ACHN (cell line): Measurements from ENCODE around the gene HOXC9.

Experiments used
- DNase-seq: peaks from one replicate; pipeline ENCODE4 v3.0.0-alpha.2; 2015
- in situ Hi-C: cut with HindIII; loops from 2 replicates; pipeline ENCODE4 v1.10.0; 2017; ENCODE audit warnings: low sequenced_read_pairs, low pct_ligation_motif_present, low pct_unique_long_range_greater_than_20kb

HOXC9 gene

GRCh38 chr12:53984901-53985691 is 14.9 kb upstream of the HOXC9 start, which contains the start of gene HOXC10:
HOXC10 (plus strand) TSS chr12:53985146; CDS start chr12:53985260, 114 bp downstream.
- DNase-seq: peak; percentile 99
- in situ Hi-C loops: no loop called here

GRCh38 chr12:53985692-53985993 is 14.3 kb upstream of the HOXC9 start:
- DNase-seq: no peak
- in situ Hi-C loops: no loop called here

GRCh38 chr12:53985994-53986685 is 13.8 kb upstream of the HOXC9 start:
- in situ Hi-C loops: no loop called here
- DNase-seq: peak; percentile 73

GRCh38 chr12:53986686-53987483 is 13.1 kb upstream of the HOXC9 start:
- in situ Hi-C loops: no loop called here

GRCh38 chr12:53987787-53988230 is 12.2 kb upstream of the HOXC9 start:
- in situ Hi-C loops: no loop called here
- DNase-seq: no peak

More at GRCh38 chr12:53986686-53987483, 13.1 kb upstream of the HOXC9 start:
- no peak for DNase-seq

- no peak for DNase-seq
- in situ Hi-C loops: no loop called here
Measured at GRCh38 chr12:53988541-53989226, 11.3 kb upstream of the HOXC9 start.

- in situ Hi-C loops: no loop called here
- DNase-seq: peak; percentile 44
Measured at GRCh38 chr12:53989227-53990113, 10.5 kb upstream of the HOXC9 start.

GRCh38 chr12:53990311-53991076 is 9.5 kb upstream of the HOXC9 start:
- DNase-seq: no peak
- in situ Hi-C loops: no loop called here

- no peak for DNase-seq
- in situ Hi-C loops: no loop called here
Measured at GRCh38 chr12:53991077-53991460, 8.9 kb upstream of the HOXC9 start.

- in situ Hi-C loops: no loop called here
- no peak for DNase-seq
Measured at GRCh38 chr12:53992377-53992889, 7.5 kb upstream of the HOXC9 start.

- in situ Hi-C loops: no loop called here
- DNase-seq: no peak
Measured at GRCh38 chr12:53993162-53994008, 6.6 kb upstream of the HOXC9 start.

- in situ Hi-C loops: no loop called here
- DNase-seq: no peak
Measured at GRCh38 chr12:53994009-53994263, 6.0 kb upstream of the HOXC9 start.

GRCh38 chr12:53994264-53995001 is 5.5 kb upstream of the HOXC9 start:
- peak; percentile 46 for DNase-seq
- in situ Hi-C loops: no loop called here

- in situ Hi-C loops: no loop called here
- DNase-seq: peak; percentile 65
Measured at GRCh38 chr12:53995002-53995377, 5.0 kb upstream of the HOXC9 start.

GRCh38 chr12:53995378-53996239 is 4.4 kb upstream of the HOXC9 start:
- peak; percentile 86 for DNase-seq
- in situ Hi-C loops: no loop called here
